Measurements from ENCODE around the gene LHX6.

LHX6 gene

DNA sequence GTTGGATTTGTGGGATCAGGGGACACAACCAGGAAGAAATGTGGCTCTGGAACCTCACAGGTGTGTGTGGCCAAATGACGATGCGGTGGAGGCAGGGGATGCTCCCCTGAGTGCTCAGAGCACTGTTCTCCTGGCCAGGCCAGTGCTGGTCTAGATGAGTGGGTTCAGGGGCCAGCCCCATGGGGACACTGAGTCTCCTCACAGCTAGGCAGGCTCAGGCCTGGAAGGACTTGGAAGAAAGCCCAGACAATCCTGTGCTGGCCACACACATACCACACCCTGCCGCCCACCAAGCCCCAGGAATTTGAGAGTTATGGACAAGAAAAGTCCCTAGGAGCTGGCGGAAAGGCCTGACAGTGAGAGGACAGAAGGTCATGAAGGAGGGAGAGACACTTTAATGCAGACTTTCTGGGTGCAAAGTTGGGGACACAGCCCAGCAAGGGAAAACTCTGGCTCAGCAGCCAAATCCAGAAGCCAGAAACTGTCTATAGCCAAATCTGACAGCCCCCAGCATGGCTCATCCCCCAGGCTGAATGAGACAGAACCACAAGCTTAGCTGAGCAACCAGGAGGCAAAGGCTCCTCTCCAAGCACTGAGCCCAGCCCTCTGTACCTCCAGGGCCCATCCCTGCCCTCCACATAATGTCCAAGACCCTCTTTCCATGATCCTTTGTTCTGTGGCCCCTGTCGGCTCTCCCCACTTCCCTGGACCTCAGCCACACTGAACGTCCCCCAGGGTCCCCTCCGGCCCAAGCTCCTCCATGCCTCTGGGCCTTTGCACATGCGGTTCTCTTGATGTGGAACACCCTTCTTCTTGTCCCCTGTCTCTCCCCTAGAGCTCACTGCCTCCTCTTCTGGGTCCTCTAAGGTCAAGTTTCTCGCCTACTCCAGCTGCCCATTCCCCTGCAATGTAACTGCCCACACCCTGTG, 22.4 kb downstream of the LHX6 start:
- no peak overlapping the region for H3K27ac ChIP-seq
- TF ChIP-seq, protein P1, sequence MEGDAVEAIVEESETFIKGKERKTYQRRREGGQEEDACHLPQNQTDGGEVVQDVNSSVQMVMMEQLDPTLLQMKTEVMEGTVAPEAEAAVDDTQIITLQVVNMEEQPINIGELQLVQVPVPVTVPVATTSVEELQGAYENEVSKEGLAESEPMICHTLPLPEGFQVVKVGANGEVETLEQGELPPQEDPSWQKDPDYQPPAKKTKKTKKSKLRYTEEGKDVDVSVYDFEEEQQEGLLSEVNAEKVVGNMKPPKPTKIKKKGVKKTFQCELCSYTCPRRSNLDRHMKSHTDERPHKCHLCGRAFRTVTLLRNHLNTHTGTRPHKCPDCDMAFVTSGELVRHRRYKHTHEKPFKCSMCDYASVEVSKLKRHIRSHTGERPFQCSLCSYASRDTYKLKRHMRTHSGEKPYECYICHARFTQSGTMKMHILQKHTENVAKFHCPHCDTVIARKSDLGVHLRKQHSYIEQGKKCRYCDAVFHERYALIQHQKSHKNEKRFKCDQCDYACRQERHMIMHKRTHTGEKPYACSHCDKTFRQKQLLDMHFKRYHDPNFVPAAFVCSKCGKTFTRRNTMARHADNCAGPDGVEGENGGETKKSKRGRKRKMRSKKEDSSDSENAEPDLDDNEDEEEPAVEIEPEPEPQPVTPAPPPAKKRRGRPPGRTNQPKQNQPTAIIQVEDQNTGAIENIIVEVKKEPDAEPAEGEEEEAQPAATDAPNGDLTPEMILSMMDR (conservative IDR thresholded peaks at IDR 0.05) = no peak
- no peak for TF ChIP-seq ZFX (IDR thresholded peaks at IDR 0.05)

DNA sequence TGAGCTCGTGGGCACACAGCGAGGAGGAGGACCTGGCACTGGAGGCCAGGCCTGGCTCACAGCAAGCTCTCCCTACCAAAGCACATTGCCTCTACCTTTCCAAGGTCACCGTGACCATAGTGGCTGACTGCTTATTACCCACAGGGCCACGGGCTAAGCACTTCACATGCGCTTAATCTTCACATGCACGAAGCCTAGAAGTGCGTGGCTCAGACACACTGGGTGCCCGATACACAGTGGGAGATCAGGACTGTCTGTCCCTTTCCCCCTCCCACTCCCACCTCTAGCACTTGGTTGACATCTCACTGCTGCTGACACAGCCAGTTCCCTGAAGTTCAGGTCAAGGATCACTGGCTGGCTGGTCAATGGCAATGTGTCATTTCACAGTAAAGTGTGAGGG, 23.6 kb downstream of the LHX6 start:
- TF ChIP-seq, protein P1 (conservative IDR thresholded peaks at IDR 0.05) = no peak
- no peak for TF ChIP-seq ZFX (IDR thresholded peaks at IDR 0.05)
- no peak overlapping the region for H3K27ac ChIP-seq

DNA sequence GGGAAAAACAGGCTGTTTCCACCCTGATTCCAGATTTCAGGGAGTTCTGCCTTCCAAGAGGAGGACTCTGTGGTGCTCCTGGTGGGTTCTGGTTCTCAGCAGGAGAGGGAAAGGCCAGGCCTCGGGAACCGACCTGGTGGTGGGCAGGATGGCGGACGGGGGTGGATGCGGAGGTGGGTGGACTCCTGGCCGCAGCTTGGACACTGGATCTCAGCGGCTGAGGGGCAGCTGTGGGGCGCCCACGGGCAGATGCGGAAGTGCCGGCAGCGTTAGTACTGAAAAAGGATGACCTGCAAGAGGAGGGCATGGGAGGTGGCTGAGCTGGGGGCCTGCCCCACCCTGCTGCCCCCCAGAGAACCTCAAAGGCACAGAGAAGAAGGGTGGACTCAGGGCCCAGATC, 24.3 kb downstream of the LHX6 start:
- TF ChIP-seq, protein P1 (conservative IDR thresholded peaks at IDR 0.05) = no peak
- no peak for TF ChIP-seq ZFX (IDR thresholded peaks at IDR 0.05)
- no peak overlapping the region for H3K27ac ChIP-seq

DNA sequence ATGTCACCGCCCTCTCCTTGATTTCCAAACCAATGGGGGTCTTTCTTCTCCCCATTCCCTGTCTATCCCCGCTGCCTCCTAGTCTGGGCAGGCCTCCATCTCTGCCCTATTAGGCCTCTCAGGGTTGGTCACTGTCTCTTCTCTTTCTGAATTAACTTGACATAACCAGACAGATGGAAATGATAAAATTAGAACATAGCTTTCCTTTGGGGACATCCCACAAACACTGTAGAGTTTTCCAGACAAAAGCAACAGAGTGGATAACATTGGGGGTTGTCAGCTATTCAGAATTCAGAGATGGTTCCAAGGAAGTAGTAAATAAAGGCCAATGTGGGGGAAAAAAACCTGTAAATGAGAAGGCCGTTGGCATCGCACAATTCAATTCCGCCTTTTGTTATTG, 24.7 kb downstream of the LHX6 start:
- no peak for TF ChIP-seq ZFX (IDR thresholded peaks at IDR 0.05)
- TF ChIP-seq, protein P1 (conservative IDR thresholded peaks at IDR 0.05) = no peak
- H3K27ac ChIP-seq = no peak overlapping the region

DNA sequence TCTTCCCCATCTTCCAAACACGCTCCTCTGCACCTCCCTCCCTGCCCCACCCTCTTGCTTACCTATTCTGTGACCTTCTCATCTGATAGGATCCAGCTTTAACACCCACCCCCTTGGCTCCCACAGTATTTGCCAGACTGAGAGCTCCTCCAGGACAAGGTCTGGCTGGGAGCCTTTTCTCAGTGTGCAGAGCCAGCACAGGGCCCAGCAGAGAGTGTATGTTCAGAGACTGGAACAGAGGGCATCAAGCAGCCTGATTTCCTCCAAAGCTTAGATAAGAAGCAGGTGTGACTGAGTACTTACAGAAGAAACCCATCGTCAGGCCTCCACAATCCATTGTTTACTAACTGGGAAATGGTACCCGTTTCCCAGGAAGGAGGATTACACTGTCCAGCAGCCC, 26.6 kb downstream of the LHX6 start:
- no peak overlapping the region for H3K27ac ChIP-seq
- TF ChIP-seq ZFX (IDR thresholded peaks at IDR 0.05) = no peak
- TF ChIP-seq, protein P1 (conservative IDR thresholded peaks at IDR 0.05) = no peak

DNA sequence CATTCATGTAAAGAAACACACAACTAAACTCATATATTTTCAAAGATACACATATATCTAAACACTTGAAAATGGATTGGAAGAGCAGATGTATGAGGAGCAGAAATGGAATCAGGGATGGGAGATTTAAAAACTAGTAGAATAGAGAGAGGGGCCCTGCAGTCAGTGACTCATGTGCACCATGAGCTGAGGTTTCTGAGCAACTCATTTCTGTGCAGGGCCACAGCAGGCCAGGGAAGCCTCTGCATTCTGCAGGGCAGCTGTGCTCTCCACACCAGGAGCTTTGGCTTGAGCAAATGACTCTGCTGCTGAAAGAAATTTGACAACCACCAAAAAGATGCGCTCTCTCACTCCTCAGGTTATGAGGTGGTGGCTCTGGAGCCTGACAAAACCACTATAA, 27.1 kb downstream of the LHX6 start:
- no peak overlapping the region for H3K27ac ChIP-seq

More for the DNA sequence above, 27.1 kb downstream of the LHX6 start:
- TF ChIP-seq ZFX (IDR thresholded peaks at IDR 0.05) = no peak
- TF ChIP-seq, protein P1 (conservative IDR thresholded peaks at IDR 0.05) = no peak
